Endothelial cell (in vitro differentiated cells): ENCODE results near the gene ACIN1. TPM values are rescaled to one million over a fixed set of nuclear protein-coding genes. Genes with fewer than 3 reads are reported as not detected.

Source experiments
- DNase-seq: peaks from one replicate; pipeline ENCODE4 v3.0.0; 2021; ENCODE audit warnings: low spot score
- H3K27ac Mint-ChIP-seq: one replicate; pipeline ENCODE4 v1.8.0; 2021; ENCODE audit warnings: mixed read lengths, inconsistent platforms; ENCODE audit not compliant: unreplicated experiment
- H3K27me3 Mint-ChIP-seq: one replicate; pipeline ENCODE4 v1.8.0; 2021; ENCODE audit warnings: mild to moderate bottlenecking, moderate library complexity, mixed read lengths, inconsistent platforms; ENCODE audit not compliant: unreplicated experiment
- H3K36me3 Mint-ChIP-seq: one replicate; pipeline ENCODE4 v1.8.0; 2021; ENCODE audit warnings: mild to moderate bottlenecking, low read depth, mixed read lengths, inconsistent platforms; ENCODE audit not compliant: unreplicated experiment
- H3K4me1 Mint-ChIP-seq: one replicate; pipeline ENCODE4 v1.8.0; 2021; ENCODE audit warnings: mild to moderate bottlenecking, mixed read lengths, inconsistent platforms; ENCODE audit not compliant: unreplicated experiment
- H3K4me3 Mint-ChIP-seq: one replicate; pipeline ENCODE4 v1.8.0; 2021; ENCODE audit warnings: mild to moderate bottlenecking, mixed read lengths, inconsistent platforms; ENCODE audit not compliant: unreplicated experiment
- H3K9me3 Mint-ChIP-seq: one replicate; pipeline ENCODE4 v1.8.0; 2021; ENCODE audit warnings: mixed read lengths, inconsistent platforms; ENCODE audit not compliant: unreplicated experiment
- CTCF ChIP-seq: fragments of 200-600 bp; sonication (generic); IDR thresholded peaks from one replicate; pipeline ENCODE4 v1.5.0; 2021; ENCODE audit warnings: antibody characterized with exemption; ENCODE audit not compliant: unreplicated experiment
- total RNA-seq: library from RNA; stranded (reverse); fragmentation: NEBNext Ultra II Directional; extraction: Animal tissue kit (Norgen Biotek cat#: 25700); gene quantifications from one replicate; pipeline ENCODE4 v1.2.1, GENCODE V29; 2021; ENCODE audit not compliant: unreplicated experiment

Gene ACIN1
- total RNA-seq, 1 donor from 2014 or later = 226 TPM

- TF ChIP-seq CTCF = no peak
- no peak overlapping the region for H3K27ac Mint-ChIP-seq
- H3K27me3 Mint-ChIP-seq = peaks cover 7% of the 10 kb centered on the region
- peaks cover 14% of the 10 kb centered on the region for H3K36me3 Mint-ChIP-seq
- DNase-seq = no peak
- no peaks in the 10 kb centered on the region for H3K9me3 Mint-ChIP-seq
- H3K4me1 Mint-ChIP-seq = peaks cover 53% of the 10 kb centered on the region
- H3K4me3 Mint-ChIP-seq = no peak overlapping the region
Measured at GRCh38 chr14:23123419-23123818, 28.5 kb upstream of the ACIN1 start.

GRCh38 chr14:23122086-23122485 lies 27.1 kb upstream of the ACIN1 start:
- no peak for TF ChIP-seq CTCF
- Mint-ChIP-seq H3K4me3 (no peak overlapping the region), H3K27ac (no peak overlapping the region), H3K4me1 (peaks cover 50% of the 10 kb centered on the region), H3K27me3 (peaks cover 10% of the 10 kb centered on the region), H3K36me3 (peaks cover 14% of the 10 kb centered on the region), H3K9me3 (no peaks in the 10 kb centered on the region)
- no peak for DNase-seq

- H3K36me3 Mint-ChIP-seq = peaks cover 14% of the 10 kb centered on the region
Measured at GRCh38 chr14:23121361-23121771, 26.4 kb upstream of the ACIN1 start.

GRCh38 chr14:23120541-23121251 lies 25.8 kb upstream of the ACIN1 start:
- peak; percentile 93 for DNase-seq
- Mint-ChIP-seq H3K4me1 (peaks cover 50% of the 10 kb centered on the region), H3K36me3 (peaks cover 11% of the 10 kb centered on the region), H3K27me3 (peaks cover 10% of the 10 kb centered on the region), H3K4me3 (peak overlapping the region; percentile 66), H3K27ac (peak overlapping the region; percentile 79), H3K9me3 (no peaks in the 10 kb centered on the region)
- peak; percentile 100 for TF ChIP-seq CTCF

More at GRCh38 chr14:23121361-23121771, 26.4 kb upstream of the ACIN1 start:
- Mint-ChIP-seq H3K9me3 (no peaks in the 10 kb centered on the region), H3K4me1 (peaks cover 50% of the 10 kb centered on the region), H3K4me3 (peak overlapping the region; percentile 57), H3K27ac (peak overlapping the region; percentile 79), H3K27me3 (peaks cover 13% of the 10 kb centered on the region)
- peak; percentile 43 for DNase-seq
- TF ChIP-seq CTCF = no peak
